Spleen (tissue), 7 donors: Measurements from ENCODE around the gene MCEMP1.

ENCODE experiments used
- CTCF ChIP-seq, 11 experiments: fragments of 200-600 bp in 7 of 11; fragments of 450-650 bp in 4 of 11; sonication (generic) in 4 of 11; IDR thresholded peaks in 8 of 11; conservative IDR thresholded peaks in 3 of 11; 1 replicate in 7 of 11; 2 replicates in 4 of 11; pipeline versions ENCODE4 v1.4.0 to v1.8.0; 2016 to 2021; ENCODE audit warnings: antibody characterized with exemption in 11 of 11, inconsistent platforms in 4 of 11, mild to moderate bottlenecking in 1 of 11
- POLR2AphosphoS5 ChIP-seq, 3 donors: sonication (generic); formaldehyde crosslinking; IDR thresholded peaks; one replicate each; pipeline ENCODE4 v1.5.1; 2017; ENCODE audit warnings: antibody characterized with exemption in 3 of 3
- donor health status: DM: no; HTN: no; CAD: no; lungs with moderate emphysema.
- donor health status: DM: no; HTN: no; CAD: no.
- donor health status: DM: no; HTN: no; CAD: no.

- TF ChIP-seq CTCF (IDR thresholded peaks at IDR 0.05 in 8 of 11, conservative IDR thresholded peaks at IDR 0.05 in 3 of 11) (no peak), POLR2AphosphoS5 (IDR thresholded peaks at IDR 0.05) (no peak)
Observed at GRCh38 chr19:7670790-7671189, 6.1 kb upstream of the MCEMP1 start.
